ENCODE results near the gene CRLF3.

- TF ChIP-seq CTCF (tag by site-specific recombination; IDR thresholded peaks at IDR 0.05) (no peak), ZNF140 (tag by site-specific recombination; IDR thresholded peaks at IDR 0.05) (no peak)
Measured at GRCh38 chr17:30832438-30833124, 8.1 kb upstream of the CRLF3 start.

All from HEK293 (cell line).